Peyer's patch (tissue), 4 donors: ENCODE measurements around the gene COX6B2. TPM values are rescaled to one million over a fixed set of nuclear protein-coding genes. Genes with fewer than 3 reads are reported as not detected.
A peak's percentile ranks its signal among the peaks of the same experiment; 100 is the strongest.

Source experiments
- DNase-seq, 3 donors: peaks; one replicate each; pipeline ENCODE4 v3.0.0-alpha.2; 2017 to 2019
- H3K27ac ChIP-seq, 4 donors: fragments of 200-600 bp; sonication (generic); one replicate each; pipeline ENCODE4 v1.5.1; 2016 to 2019
- H3K27me3 ChIP-seq, 2 donors: fragments of 200-600 bp; sonication (generic); one replicate each; pipeline ENCODE4 v1.5.1; 2019
- H3K36me3 ChIP-seq, 3 donors: fragments of 200-600 bp; sonication (generic); one replicate each; pipeline ENCODE4 v1.5.1; 2016 to 2019
- H3K4me1 ChIP-seq, 4 donors: fragments of 200-600 bp; sonication (generic); one replicate each; pipeline ENCODE4 v1.5.1; 2016 to 2019
- H3K4me3 ChIP-seq, 4 donors: fragments of 200-600 bp; sonication (generic); 1 replicate in 3 of 4; 2 replicates in 1 of 4; pipeline ENCODE4 v1.5.1; 2016 to 2019; ENCODE audit warnings: mild to moderate bottlenecking in 1 of 4
- H3K9me3 ChIP-seq, 4 donors: fragments of 200-600 bp; sonication (generic); one replicate each; pipeline ENCODE4 v1.5.1; 2016 to 2019; ENCODE audit warnings: mild to moderate bottlenecking in 1 of 4
- CTCF ChIP-seq, 6 experiments: fragments of 450-650 bp in 4 of 6; fragments of 200-600 bp in 2 of 6; sonication (generic) in 1 of 6; IDR thresholded peaks; one replicate each; pipeline ENCODE4 v1.5.1; 2017 to 2019; ENCODE audit warnings: antibody characterized with exemption in 6 of 6, mild to moderate bottlenecking in 3 of 6, moderate library complexity in 1 of 6
- POLR2A ChIP-seq, 2 donors: fragments of 450-650 bp; IDR thresholded peaks; one replicate each; pipeline ENCODE4 v1.5.1; 2017; ENCODE audit warnings: antibody characterized with exemption in 2 of 2, mild to moderate bottlenecking in 2 of 2, moderate library complexity in 2 of 2
- total RNA-seq, 4 donors: library from RNA; depleted of rRNA; stranded (reverse); fragments of >200 nt; gene quantifications; one replicate each; pipeline ENCODE4 v1.1.0, GENCODE V29; 2016

Gene COX6B2
- total RNA-seq, 4 donors from 2014 or later: not detected

GRCh38 chr19:55368701-55369563, 14.4 kb upstream of the COX6B2 start:
- Histone ChIP-seq H3K36me3 (no peaks in the 10 kb centered on the region), H3K9me3 (no peaks in the 10 kb centered on the region), H3K4me3 (peak overlapping the region in 3 of 4 donors; percentile 36 to 44 (median 42)), H3K4me1 (peaks cover 0 to 19% (median 6%) of the 10 kb centered on the region in 4 donors), H3K27me3 (peaks cover 0 to 41% of the 10 kb centered on the region in 2 donors), H3K27ac (no peak overlapping the region)
- no peak for DNase-seq
- no peak for TF ChIP-seq POLR2A (IDR thresholded peaks at IDR 0.05)
- no peak for TF ChIP-seq CTCF (IDR thresholded peaks at IDR 0.05)

- no peak for DNase-seq
- H3K4me3 ChIP-seq: no peak overlapping the region
- peaks cover 0 to 38% of the 10 kb centered on the region in 2 donors for H3K27me3 ChIP-seq
- H3K9me3 ChIP-seq: no peaks in the 10 kb centered on the region
- H3K27ac ChIP-seq: no peak overlapping the region
- peaks cover 0 to 19% (median 6%) of the 10 kb centered on the region in 4 donors for H3K4me1 ChIP-seq
- no peaks in the 10 kb centered on the region for H3K36me3 ChIP-seq
- TF ChIP-seq POLR2A (IDR thresholded peaks at IDR 0.05): no peak
- TF ChIP-seq CTCF (IDR thresholded peaks at IDR 0.05): no peak
These were observed 13.6 kb upstream of the COX6B2 start for GRCh38 chr19:55368106-55368505.

GRCh38 chr19:55366790-55367189, 12.3 kb upstream of the COX6B2 start:
- no peaks in the 10 kb centered on the region for H3K9me3 ChIP-seq
- no peak overlapping the region for H3K4me3 ChIP-seq
- no peak for TF ChIP-seq CTCF (IDR thresholded peaks at IDR 0.05)
- DNase-seq: no peak
- H3K27me3 ChIP-seq: peaks cover 0 to 26% of the 10 kb centered on the region in 2 donors
- H3K27ac ChIP-seq: no peak overlapping the region
- no peaks in the 10 kb centered on the region for H3K36me3 ChIP-seq
- H3K4me1 ChIP-seq: peaks cover 0 to 19% (median 6%) of the 10 kb centered on the region in 4 donors

- TF ChIP-seq CTCF (IDR thresholded peaks at IDR 0.05): no peak
- no peak for TF ChIP-seq POLR2A (IDR thresholded peaks at IDR 0.05)
- Histone ChIP-seq H3K36me3 (no peaks in the 10 kb centered on the region), H3K9me3 (no peaks in the 10 kb centered on the region), H3K27ac (no peak overlapping the region), H3K4me1 (peaks cover 0 to 19% (median 6%) of the 10 kb centered on the region in 4 donors), H3K4me3 (no peak overlapping the region), H3K27me3 (peaks cover 0 to 26% of the 10 kb centered on the region in 2 donors)
- no peak for DNase-seq
These were observed 11.4 kb upstream of the COX6B2 start for GRCh38 chr19:55365964-55366363.

- Histone ChIP-seq H3K9me3 (no peaks in the 10 kb centered on the region), H3K4me3 (no peak overlapping the region), H3K27ac (no peak overlapping the region), H3K27me3 (peaks cover 0 to 20% of the 10 kb centered on the region in 2 donors), H3K4me1 (peaks cover 0 to 15% (median 6%) of the 10 kb centered on the region in 4 donors), H3K36me3 (no peaks in the 10 kb centered on the region)
- DNase-seq: no peak
- TF ChIP-seq CTCF (IDR thresholded peaks at IDR 0.05) (no peak), POLR2A (IDR thresholded peaks at IDR 0.05) (no peak)
These were observed 10.7 kb upstream of the COX6B2 start for GRCh38 chr19:55365245-55365644.
